Keratinocyte (primary cell): Measurements from ENCODE around the gene RBM38. TPM values are rescaled to one million over a fixed set of nuclear protein-coding genes. Genes with fewer than 3 reads are reported as not detected.

Experiments used
- DNase-seq: peaks from one replicate; pipeline ENCODE4 v3.0.0-alpha.2; 2011; ENCODE audit warnings: low read depth, missing footprints, low spot score
- FAIRE-seq: peaks from 2 replicates; lab custom pipeline; 2011; peaks lifted over from hg19 to GRCh38; lab: Jason Lieb, UNC
- H2AFZ ChIP-seq: 2 replicates; pipeline ENCODE4 v1.6.0; 2012; ENCODE audit warnings: low read length, control low read depth, inconsistent platforms; ENCODE audit not compliant: control insufficient read depth
- H3K27ac ChIP-seq: 2 replicates; pipeline ENCODE4 v1.5.1; 2011; ENCODE audit warnings: low read length; ENCODE audit not compliant: control insufficient read depth, insufficient read depth
- H3K27me3 ChIP-seq: 3 replicates; pipeline ENCODE4 v1.6.0; 2011; ENCODE audit warnings: low read length; ENCODE audit not compliant: control insufficient read depth, insufficient read depth; ENCODE audit errors: extremely low read depth
- H3K36me3 ChIP-seq, 2 experiments: 2 replicates in 1 of 2; 3 replicates in 1 of 2; pipeline ENCODE4 v1.5.1; 2011; ENCODE audit warnings: low read length in 2 of 2, mild to moderate bottlenecking in 1 of 2; ENCODE audit not compliant: control insufficient read depth in 2 of 2, insufficient read depth in 2 of 2; ENCODE audit errors: extremely low read depth in 1 of 2
- H3K4me1 ChIP-seq: 3 replicates; pipeline ENCODE4 v1.5.1; 2011; ENCODE audit warnings: low read length; ENCODE audit not compliant: control insufficient read depth, insufficient read depth; ENCODE audit errors: extremely low read depth
- H3K4me2 ChIP-seq: 3 replicates; pipeline ENCODE4 v1.6.0; 2011; ENCODE audit warnings: low read depth, low read length; ENCODE audit not compliant: control insufficient read depth, insufficient read depth; ENCODE audit errors: extremely low read depth
- H3K4me3 ChIP-seq, 3 experiments: fragments of 200-600 bp in 1 of 3; sonication (generic) in 1 of 3; 2 replicates in 2 of 3; 3 replicates in 1 of 3; pipeline ENCODE4 v1.5.1; 2011 to 2016; ENCODE audit warnings: low read length in 3 of 3, mild to moderate bottlenecking in 3 of 3, control low read depth in 2 of 3, inconsistent platforms in 1 of 3, low read depth in 1 of 3, mixed read lengths in 1 of 3, mixed run types in 1 of 3, moderate library complexity in 1 of 3; ENCODE audit not compliant: control insufficient read depth in 2 of 3, insufficient read depth in 2 of 3; ENCODE audit errors: extremely low read depth in 1 of 3
- H3K79me2 ChIP-seq: 2 replicates; pipeline ENCODE4 v1.6.0; 2012; ENCODE audit warnings: low read length; ENCODE audit not compliant: control insufficient read depth, insufficient read depth
- H3K9ac ChIP-seq: 3 replicates; pipeline ENCODE4 v1.6.0; 2011; ENCODE audit warnings: low read length; ENCODE audit not compliant: control insufficient read depth, insufficient read depth; ENCODE audit errors: extremely low read depth
- H3K9me1 ChIP-seq: 3 replicates; pipeline ENCODE4 v1.6.0; 2011; ENCODE audit warnings: low read length; ENCODE audit not compliant: control insufficient read depth, insufficient read depth; ENCODE audit errors: extremely low read depth
- H3K9me3 ChIP-seq: 2 replicates; pipeline ENCODE4 v1.5.1; 2012; ENCODE audit warnings: low read depth, low read length; ENCODE audit not compliant: control insufficient read depth
- H4K20me1 ChIP-seq: 3 replicates; pipeline ENCODE4 v1.6.0; 2011; ENCODE audit warnings: low read length; ENCODE audit not compliant: control insufficient read depth, insufficient read depth; ENCODE audit errors: extremely low read depth
- CTCF ChIP-seq, 3 experiments: IDR thresholded peaks in 1 of 3; conservative IDR thresholded peaks in 1 of 3; optimal IDR thresholded peaks in 1 of 3; 2 replicates in 2 of 3; 3 replicates in 1 of 3; pipeline versions ENCODE3 to v1.5.1; 2011; ENCODE audit warnings: low read length in 3 of 3, mild to moderate bottlenecking in 3 of 3, moderate library complexity in 2 of 3, control low read depth in 1 of 3, inconsistent platforms in 1 of 3; ENCODE audit not compliant: insufficient read depth in 2 of 3; ENCODE audit errors: extremely low read depth in 1 of 3
- EZH2 ChIP-seq: IDR thresholded peaks from one replicate; pipeline ENCODE4 v1.6.1; 2012; ENCODE audit warnings: inconsistent platforms, mild to moderate bottlenecking, low read length, moderate library complexity
- dilution Hi-C: fragments of 300-500 bp; cut with MboI; formaldehyde crosslinking; loops from one replicate; pipeline ENCODE4 v1.7.0; 2020; ENCODE audit warnings: low sequenced_read_pairs; ENCODE audit not compliant: extremely low pct_ligation_motif_present
- polyA plus RNA-seq, 5 experiments: library from polyadenylated mRNA; depleted of rRNA in 3 of 5; stranded (reverse) in 3 of 5; stranded (forward) in 1 of 5; unstranded in 1 of 5; fragments of >200 nt; gene quantifications; 1 replicate in 1 of 5; 2 replicates in 3 of 5; 3 replicates in 1 of 5; pipeline versions ENCODE4 v1.2.1 to v1.2.3, GENCODE V29; 2011 to 2012; ENCODE audit warnings: missing spikeins in 2 of 5, low read depth in 1 of 5, low replicate concordance in 1 of 5

The RBM38 gene
- polyA plus RNA-seq, 1 donor (not counting 4 experiments of a cell fraction or from before 2014, with no cell fraction given): 5.1 TPM

- Histone ChIP-seq H2AFZ (no peak overlapping the region), H4K20me1 (no peaks in the 10 kb centered on the region), H3K9me1 (no peaks in the 10 kb centered on the region), H3K36me3 (no peaks in the 10 kb centered on the region), H3K4me3 (no peak overlapping the region), H3K9me3 (no peaks in the 10 kb centered on the region), H3K27me3 (peaks cover 48% of the 10 kb centered on the region), H3K4me1 (no peaks in the 10 kb centered on the region), H3K4me2 (no peak overlapping the region), H3K79me2 (no peaks in the 10 kb centered on the region), H3K9ac (no peak overlapping the region), H3K27ac (no peak overlapping the region)
- dilution Hi-C loops: no loop called here
- DNase-seq: no peak
- TF ChIP-seq EZH2 (no peak), CTCF (optimal IDR thresholded peaks at IDR 0.05 in 1 of 3, IDR thresholded peaks at IDR 0.05 in 1 of 3, conservative IDR thresholded peaks at IDR 0.05 in 1 of 3; ENCODE audit: extremely low read depth in 1 of 3, insufficient read depth in 2 of 3, low read length in 3 of 3) (no peak)
- FAIRE-seq: no peak
Measured at GRCh38 chr20:57414867-57415592, 23.8 kb downstream of the RBM38 start.

DNA sequence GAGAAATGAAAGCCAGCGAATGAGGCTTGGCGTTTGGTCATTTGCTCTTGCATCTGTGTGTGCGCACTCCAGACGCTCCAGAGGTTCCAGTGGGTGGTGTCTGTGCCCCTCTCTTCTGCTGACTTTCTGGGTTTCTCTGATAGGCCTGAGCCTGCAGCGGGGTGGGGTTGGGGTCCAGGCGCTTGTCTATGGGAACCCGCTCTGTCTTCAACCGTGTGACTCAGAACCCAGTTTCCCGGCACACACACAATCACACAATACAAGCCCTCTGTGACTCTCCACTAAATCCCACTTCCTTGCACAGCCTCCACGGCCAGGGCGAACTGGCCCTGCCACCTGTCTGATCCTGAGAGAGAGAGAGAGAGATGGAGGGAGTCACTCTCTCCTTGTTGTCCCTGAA lies 24.6 kb downstream of the RBM38 start:
- Histone ChIP-seq H4K20me1 (no peaks in the 10 kb centered on the region), H3K27me3 (peaks cover 54% of the 10 kb centered on the region), H3K9ac (no peak overlapping the region), H3K79me2 (no peaks in the 10 kb centered on the region), H3K27ac (no peak overlapping the region), H3K4me3 (no peak overlapping the region), H3K4me2 (no peak overlapping the region), H3K9me3 (no peaks in the 10 kb centered on the region), H3K9me1 (no peaks in the 10 kb centered on the region), H3K36me3 (no peaks in the 10 kb centered on the region), H3K4me1 (no peaks in the 10 kb centered on the region), H2AFZ (no peak overlapping the region)
- FAIRE-seq (no peak), DNase-seq (no peak)
- dilution Hi-C loops: no loop called here
- TF ChIP-seq EZH2 (no peak), CTCF (optimal IDR thresholded peaks at IDR 0.05 in 1 of 3, IDR thresholded peaks at IDR 0.05 in 1 of 3, conservative IDR thresholded peaks at IDR 0.05 in 1 of 3; ENCODE audit: extremely low read depth in 1 of 3, insufficient read depth in 2 of 3, low read length in 3 of 3) (no peak)
